ENCODE data around the gene MAB21L2.

GRCh38 chr4:150585611-150586010, 3.7 kb downstream of the MAB21L2 start:
- TF ChIP-seq PATZ1 (CRISPR knock-in tag; IDR thresholded peaks at IDR 0.05; ENCODE audit: borderline replicate concordance) (no peak), CSRNP3 (CRISPR knock-in tag; IDR thresholded peaks at IDR 0.05) (no peak), TCF4 (CRISPR knock-in tag; IDR thresholded peaks at IDR 0.05; ENCODE audit: borderline replicate concordance) (no peak), BACH2 (CRISPR knock-in tag; IDR thresholded peaks at IDR 0.05; ENCODE audit: borderline replicate concordance) (no peak), ARNTL (CRISPR knock-in tag; IDR thresholded peaks at IDR 0.05; ENCODE audit: borderline replicate concordance, low read depth) (no peak), CREB5 (CRISPR knock-in tag; IDR thresholded peaks at IDR 0.05; ENCODE audit: low read depth) (no peak), PPARA (CRISPR knock-in tag; IDR thresholded peaks at IDR 0.05; ENCODE audit: borderline replicate concordance) (no peak), ZFP3 (CRISPR knock-in tag; IDR thresholded peaks at IDR 0.05) (no peak), CSDC2 (CRISPR knock-in tag; IDR thresholded peaks at IDR 0.05) (no peak), OSR1 (CRISPR knock-in tag; IDR thresholded peaks at IDR 0.05) (no peak), ZNF70 (CRISPR knock-in tag; IDR thresholded peaks at IDR 0.05) (no peak), GLIS3 (CRISPR knock-in tag; IDR thresholded peaks at IDR 0.05) (no peak)

All from SK-N-SH treated with all-trans-retinoic acid at 6 μM for 48 hours (cell line).